ENCODE results near the gene GSG1L. TPM values are rescaled to one million over a fixed set of nuclear protein-coding genes. Genes with fewer than 3 reads are reported as not detected.

Gene GSG1L
- total RNA-seq, 2 experiments from 2014 or later: not detected

GRCh38 chr16:28089205-28089991, 25.9 kb upstream of the GSG1L start:
- intact Hi-C loops (cut with micrococcal nuclease): no loop called here
- H3K27ac Mint-ChIP-seq: peak overlapping the region; percentile 42
- POLR2A ChIA-PET: no interaction called here
- H3K27me3 Mint-ChIP-seq: no peaks in the 10 kb centered on the region
- H3K4me3 Mint-ChIP-seq: no peak overlapping the region
- CTCF ChIA-PET: interaction anchor here (1.3 to 2.3 kb wide), 2 partner anchors 19 to 129 kb away, joined by 5 to 7 read pairs; no protein-coding TSS in a partner anchor
- no peak for TF ChIP-seq CTCF (IDR thresholded peaks at IDR 0.05)
- DNase-seq: no peak
- no peaks in the 10 kb centered on the region for H3K36me3 Mint-ChIP-seq (ENCODE audit: low read depth)
- no peaks in the 10 kb centered on the region for H3K9me3 Mint-ChIP-seq
- ATAC-seq: peak; percentile 12
- H3K4me1 Mint-ChIP-seq (ENCODE audit: low read depth): peaks cover 4% of the 10 kb centered on the region

- no peaks in the 10 kb centered on the region for H3K9me3 Mint-ChIP-seq
- no peak for DNase-seq
- peak overlapping the region; percentile 8 for H3K27ac Mint-ChIP-seq
- no peak for ATAC-seq
- intact Hi-C loops (cut with micrococcal nuclease): no loop called here
- H3K27me3 Mint-ChIP-seq: no peaks in the 10 kb centered on the region
- CTCF ChIA-PET: no interaction called here
- H3K4me3 Mint-ChIP-seq: no peak overlapping the region
- no peaks in the 10 kb centered on the region for H3K36me3 Mint-ChIP-seq (ENCODE audit: low read depth)
- TF ChIP-seq CTCF (IDR thresholded peaks at IDR 0.05): no peak
- H3K4me1 Mint-ChIP-seq (ENCODE audit: low read depth): peaks cover 4% of the 10 kb centered on the region
- POLR2A ChIA-PET: interaction anchor here (0.7 kb wide), 1 partner anchor 680 kb away, joined by 3 read pairs; no protein-coding TSS in a partner anchor
Observed at GRCh38 chr16:28087675-28088300, 24.3 kb upstream of the GSG1L start.

DNA sequence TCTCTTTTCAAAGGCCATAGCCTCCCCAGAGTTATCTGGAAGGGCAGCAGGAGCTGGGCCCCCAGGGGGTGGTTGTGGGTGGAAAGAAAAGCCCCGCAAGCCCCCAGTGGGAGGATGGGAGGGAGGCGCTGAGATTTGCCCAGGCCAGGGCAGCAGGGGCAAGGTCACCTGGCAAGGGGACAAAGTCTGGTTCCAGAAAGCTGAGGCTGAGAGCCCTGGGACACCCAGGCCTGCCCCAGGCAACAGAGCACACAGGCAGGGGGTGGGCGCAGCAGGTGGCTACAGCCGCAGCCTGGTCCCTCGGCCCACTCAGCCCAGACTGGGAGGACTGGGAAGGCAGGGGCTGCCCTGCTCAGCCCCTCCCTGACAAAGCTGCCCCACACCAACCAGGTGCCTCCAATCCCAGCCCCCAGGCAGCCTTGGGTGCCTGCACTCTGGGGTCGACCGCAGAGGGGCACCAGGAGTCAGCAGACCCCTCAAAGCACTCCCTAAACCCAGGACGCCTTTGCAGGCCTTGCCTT, 23.7 kb upstream of the GSG1L start:
- no peaks in the 10 kb centered on the region for H3K27me3 Mint-ChIP-seq
- DNase-seq (no peak), ATAC-seq (no peak)
- POLR2A ChIA-PET: no interaction called here
- no peak overlapping the region for H3K4me3 Mint-ChIP-seq
- CTCF ChIA-PET: no interaction called here
- intact Hi-C loops (cut with micrococcal nuclease): no loop called here
- H3K9me3 Mint-ChIP-seq: no peaks in the 10 kb centered on the region
- no peaks in the 10 kb centered on the region for H3K36me3 Mint-ChIP-seq (ENCODE audit: low read depth)
- H3K4me1 Mint-ChIP-seq (ENCODE audit: low read depth): peaks cover 4% of the 10 kb centered on the region
- no peak for TF ChIP-seq CTCF (IDR thresholded peaks at IDR 0.05)
- H3K27ac Mint-ChIP-seq: no peak overlapping the region

GRCh38 chr16:28086186-28087139, 22.9 kb upstream of the GSG1L start:
- no peak overlapping the region for H3K4me3 Mint-ChIP-seq
- no peak overlapping the region for H3K27ac Mint-ChIP-seq
- POLR2A ChIA-PET: interaction anchor here (1.5 kb wide), 1 partner anchor 10 kb away, joined by 3 read pairs; no protein-coding TSS in a partner anchor
- no peak for TF ChIP-seq CTCF (IDR thresholded peaks at IDR 0.05)
- intact Hi-C loops (cut with micrococcal nuclease): no loop called here
- no peak for DNase-seq
- CTCF ChIA-PET: no interaction called here
- no peaks in the 10 kb centered on the region for H3K36me3 Mint-ChIP-seq (ENCODE audit: low read depth)
- no peaks in the 10 kb centered on the region for H3K27me3 Mint-ChIP-seq
- H3K4me1 Mint-ChIP-seq (ENCODE audit: low read depth): peaks cover 4% of the 10 kb centered on the region
- H3K9me3 Mint-ChIP-seq: no peaks in the 10 kb centered on the region
- ATAC-seq: no peak

Measured in activated CD8-positive, alpha-beta T cell treated with anti-CD3 and anti-CD28 coated beads for 36 hours (primary cell).